ENCODE data around the gene CR1L. TPM values are rescaled to one million over a fixed set of nuclear protein-coding genes. Genes with fewer than 3 reads are reported as not detected.
"Not testable (repeated sequence)": the region's sequence is repeated elsewhere in the genome, so short reads cannot be mapped to it uniquely, and the experiment has no call there.

CR1L gene
- total and polyA plus RNA-seq, 9 of the 15 experiments (the other 6 are each of a cell fraction or from before 2014, with no cell fraction given), result 10.1 to 74.8 (median 34.3) TPM

DNA sequence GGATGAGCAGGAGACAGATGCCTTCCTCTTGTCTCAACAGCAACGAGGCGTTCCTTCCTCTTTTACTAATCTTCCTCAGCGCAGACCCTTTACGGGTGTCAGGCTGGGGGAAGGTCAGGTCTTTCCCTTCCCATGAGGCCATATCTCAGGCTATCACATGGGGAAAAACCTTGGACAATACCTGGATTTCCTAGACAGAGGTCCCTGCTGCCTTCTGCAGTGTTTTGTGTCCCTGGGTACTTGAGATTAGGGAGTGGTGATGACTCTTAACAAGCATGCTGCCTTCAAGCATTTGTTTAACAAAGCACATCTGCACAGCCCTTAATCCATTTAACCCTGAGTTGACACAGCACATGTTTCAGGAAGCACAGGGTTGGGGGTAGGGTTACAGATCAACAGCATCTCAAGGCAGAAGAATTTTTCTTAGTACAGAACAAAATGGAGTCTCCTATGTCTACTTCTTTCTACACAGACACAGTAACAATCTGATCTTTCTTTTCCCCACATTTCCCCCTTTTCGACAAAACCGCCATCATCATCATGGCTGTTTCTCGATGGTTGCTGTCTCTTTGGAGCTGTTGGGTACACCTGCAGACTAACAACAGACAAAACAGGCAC, 9.3 kb upstream of the CR1L start (continued):
- TF ChIP-seq, protein P1, sequence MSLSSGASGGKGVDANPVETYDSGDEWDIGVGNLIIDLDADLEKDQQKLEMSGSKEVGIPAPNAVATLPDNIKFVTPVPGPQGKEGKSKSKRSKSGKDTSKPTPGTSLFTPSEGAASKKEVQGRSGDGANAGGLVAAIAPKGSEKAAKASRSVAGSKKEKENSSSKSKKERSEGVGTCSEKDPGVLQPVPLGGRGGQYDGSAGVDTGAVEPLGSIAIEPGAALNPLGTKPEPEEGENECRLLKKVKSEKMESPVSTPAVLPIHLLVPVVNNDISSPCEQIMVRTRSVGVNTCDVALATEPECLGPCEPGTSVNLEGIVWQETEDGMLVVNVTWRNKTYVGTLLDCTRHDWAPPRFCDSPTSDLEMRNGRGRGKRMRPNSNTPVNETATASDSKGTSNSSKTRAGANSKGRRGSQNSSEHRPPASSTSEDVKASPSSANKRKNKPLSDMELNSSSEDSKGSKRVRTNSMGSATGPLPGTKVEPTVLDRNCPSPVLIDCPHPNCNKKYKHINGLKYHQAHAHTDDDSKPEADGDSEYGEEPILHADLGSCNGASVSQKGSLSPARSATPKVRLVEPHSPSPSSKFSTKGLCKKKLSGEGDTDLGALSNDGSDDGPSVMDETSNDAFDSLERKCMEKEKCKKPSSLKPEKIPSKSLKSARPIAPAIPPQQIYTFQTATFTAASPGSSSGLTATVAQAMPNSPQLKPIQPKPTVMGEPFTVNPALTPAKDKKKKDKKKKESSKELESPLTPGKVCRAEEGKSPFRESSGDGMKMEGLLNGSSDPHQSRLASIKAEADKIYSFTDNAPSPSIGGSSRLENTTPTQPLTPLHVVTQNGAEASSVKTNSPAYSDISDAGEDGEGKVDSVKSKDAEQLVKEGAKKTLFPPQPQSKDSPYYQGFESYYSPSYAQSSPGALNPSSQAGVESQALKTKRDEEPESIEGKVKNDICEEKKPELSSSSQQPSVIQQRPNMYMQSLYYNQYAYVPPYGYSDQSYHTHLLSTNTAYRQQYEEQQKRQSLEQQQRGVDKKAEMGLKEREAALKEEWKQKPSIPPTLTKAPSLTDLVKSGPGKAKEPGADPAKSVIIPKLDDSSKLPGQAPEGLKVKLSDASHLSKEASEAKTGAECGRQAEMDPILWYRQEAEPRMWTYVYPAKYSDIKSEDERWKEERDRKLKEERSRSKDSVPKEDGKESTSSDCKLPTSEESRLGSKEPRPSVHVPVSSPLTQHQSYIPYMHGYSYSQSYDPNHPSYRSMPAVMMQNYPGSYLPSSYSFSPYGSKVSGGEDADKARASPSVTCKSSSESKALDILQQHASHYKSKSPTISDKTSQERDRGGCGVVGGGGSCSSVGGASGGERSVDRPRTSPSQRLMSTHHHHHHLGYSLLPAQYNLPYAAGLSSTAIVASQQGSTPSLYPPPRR (CRISPR knock-in tag; IDR thresholded peaks at IDR 0.05; ENCODE audit: borderline replicate concordance), result peak; percentile 93
- TF ChIP-seq NFIC (IDR thresholded peaks at IDR 0.05) (peak; percentile 90), MITF (IDR thresholded peaks at IDR 0.05) (peak; percentile 48; the same call in 1 of the 2 replicates), KLF16 (IDR thresholded peaks at IDR 0.05) (peak; percentile 91), MGA (IDR thresholded peaks at IDR 0.05) (peak; percentile 81), ARID1B (IDR thresholded peaks at IDR 0.05) (peak; percentile 96), DIDO1 (tag; IDR thresholded peaks at IDR 0.05; ENCODE audit: low read depth) (peak; percentile 45; the same call in 1 of the 2 replicates), ATF1 (tag; IDR thresholded peaks at IDR 0.05) (peak; percentile 43), PYGO2 (tag; IDR thresholded peaks at IDR 0.05) (peak; percentile 55)
- TF ChIP-seq ATF1 (CRISPR knock-in tag; IDR thresholded peaks at IDR 0.05), result not testable (repeated sequence)

All from K562 (cell line).